ENCODE measurements around the gene SMYD3.

DNA sequence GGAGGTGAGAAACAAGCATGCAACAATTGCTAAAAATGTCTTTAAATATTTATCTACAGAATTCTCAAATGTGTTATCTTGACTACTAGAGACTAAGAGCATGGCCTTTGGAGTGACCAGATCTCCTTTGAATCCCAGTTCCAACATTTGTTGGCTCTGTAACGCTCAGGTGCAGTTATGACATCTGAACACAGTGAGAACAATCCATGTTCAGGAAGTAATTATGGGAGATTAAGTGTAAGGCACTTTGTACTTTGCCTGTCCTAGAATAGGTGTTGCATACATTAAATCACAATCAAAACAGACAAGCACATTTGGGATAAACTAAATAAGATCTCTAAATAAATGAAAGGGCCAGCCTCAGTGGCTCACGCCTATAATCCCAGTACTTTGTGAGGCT is 454.5 kb downstream of the SMYD3 start:
- TF ChIP-seq POLR2AphosphoS5 (IDR thresholded peaks at IDR 0.05), result no peak
- TF ChIP-seq, protein P1, sequence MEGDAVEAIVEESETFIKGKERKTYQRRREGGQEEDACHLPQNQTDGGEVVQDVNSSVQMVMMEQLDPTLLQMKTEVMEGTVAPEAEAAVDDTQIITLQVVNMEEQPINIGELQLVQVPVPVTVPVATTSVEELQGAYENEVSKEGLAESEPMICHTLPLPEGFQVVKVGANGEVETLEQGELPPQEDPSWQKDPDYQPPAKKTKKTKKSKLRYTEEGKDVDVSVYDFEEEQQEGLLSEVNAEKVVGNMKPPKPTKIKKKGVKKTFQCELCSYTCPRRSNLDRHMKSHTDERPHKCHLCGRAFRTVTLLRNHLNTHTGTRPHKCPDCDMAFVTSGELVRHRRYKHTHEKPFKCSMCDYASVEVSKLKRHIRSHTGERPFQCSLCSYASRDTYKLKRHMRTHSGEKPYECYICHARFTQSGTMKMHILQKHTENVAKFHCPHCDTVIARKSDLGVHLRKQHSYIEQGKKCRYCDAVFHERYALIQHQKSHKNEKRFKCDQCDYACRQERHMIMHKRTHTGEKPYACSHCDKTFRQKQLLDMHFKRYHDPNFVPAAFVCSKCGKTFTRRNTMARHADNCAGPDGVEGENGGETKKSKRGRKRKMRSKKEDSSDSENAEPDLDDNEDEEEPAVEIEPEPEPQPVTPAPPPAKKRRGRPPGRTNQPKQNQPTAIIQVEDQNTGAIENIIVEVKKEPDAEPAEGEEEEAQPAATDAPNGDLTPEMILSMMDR (IDR thresholded peaks at IDR 0.05), result no peak
- TF ChIP-seq EP300 (IDR thresholded peaks at IDR 0.05), result no peak
- TF ChIP-seq POLR2A (IDR thresholded peaks at IDR 0.05; ENCODE audit: low read depth), result no peak
